ENCODE measurements around the gene RAB8A.

RAB8A gene

DNA sequence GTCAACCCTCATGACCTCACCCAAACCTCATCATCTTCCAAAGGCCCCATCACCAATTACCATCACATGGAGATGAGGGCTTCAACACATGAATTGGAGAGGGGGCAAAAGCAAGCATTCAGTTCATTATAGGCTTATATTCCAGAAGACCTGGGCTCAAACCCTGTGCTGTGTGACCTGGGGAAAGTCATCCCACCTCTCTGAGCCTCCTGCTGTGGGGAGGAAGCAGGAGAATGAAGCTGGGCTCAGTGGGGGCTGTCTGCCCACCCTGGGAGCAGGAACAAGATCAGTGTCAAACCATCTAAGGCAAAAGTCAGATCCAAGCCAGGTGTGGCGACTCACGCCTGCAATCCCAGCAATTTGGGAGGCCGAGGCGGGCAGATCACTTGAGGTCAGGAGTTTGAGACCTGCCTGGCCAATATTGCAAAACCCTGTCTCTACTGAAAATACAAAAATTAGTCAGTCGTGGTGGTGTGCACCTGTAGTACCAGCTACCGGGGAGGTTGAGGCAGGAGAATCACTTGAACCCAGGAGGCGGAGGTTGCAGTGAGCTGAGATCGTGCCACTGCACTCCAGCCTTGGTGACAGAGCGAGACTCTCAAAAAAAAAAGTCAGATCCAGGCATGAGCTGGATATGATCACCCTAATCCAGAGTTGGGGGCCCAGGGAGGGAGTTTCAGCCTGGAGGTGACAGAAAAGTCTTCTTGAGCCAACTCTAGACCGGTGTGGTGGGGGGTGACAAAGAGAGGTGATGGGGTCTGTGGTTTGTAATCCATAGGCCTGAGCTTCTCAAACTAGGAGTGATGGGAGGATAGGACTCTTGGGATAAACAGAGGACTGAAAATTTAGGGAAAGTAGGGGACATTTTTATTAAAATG, 37.0 kb upstream of the RAB8A start:
- TF ChIP-seq, protein P1, sequence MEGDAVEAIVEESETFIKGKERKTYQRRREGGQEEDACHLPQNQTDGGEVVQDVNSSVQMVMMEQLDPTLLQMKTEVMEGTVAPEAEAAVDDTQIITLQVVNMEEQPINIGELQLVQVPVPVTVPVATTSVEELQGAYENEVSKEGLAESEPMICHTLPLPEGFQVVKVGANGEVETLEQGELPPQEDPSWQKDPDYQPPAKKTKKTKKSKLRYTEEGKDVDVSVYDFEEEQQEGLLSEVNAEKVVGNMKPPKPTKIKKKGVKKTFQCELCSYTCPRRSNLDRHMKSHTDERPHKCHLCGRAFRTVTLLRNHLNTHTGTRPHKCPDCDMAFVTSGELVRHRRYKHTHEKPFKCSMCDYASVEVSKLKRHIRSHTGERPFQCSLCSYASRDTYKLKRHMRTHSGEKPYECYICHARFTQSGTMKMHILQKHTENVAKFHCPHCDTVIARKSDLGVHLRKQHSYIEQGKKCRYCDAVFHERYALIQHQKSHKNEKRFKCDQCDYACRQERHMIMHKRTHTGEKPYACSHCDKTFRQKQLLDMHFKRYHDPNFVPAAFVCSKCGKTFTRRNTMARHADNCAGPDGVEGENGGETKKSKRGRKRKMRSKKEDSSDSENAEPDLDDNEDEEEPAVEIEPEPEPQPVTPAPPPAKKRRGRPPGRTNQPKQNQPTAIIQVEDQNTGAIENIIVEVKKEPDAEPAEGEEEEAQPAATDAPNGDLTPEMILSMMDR (IDR thresholded peaks at IDR 0.05; ENCODE audit: extremely low read depth, insufficient read depth, missing control alignments), result no peak
- no peak for DNase-seq (ENCODE audit: low spot score)
- in situ Hi-C loops (cut with MboI; ENCODE audit: low pct_unique_long_range_greater_than_20kb, low sequenced_read_pairs, unreplicated experiment), result no loop called here

DNA sequence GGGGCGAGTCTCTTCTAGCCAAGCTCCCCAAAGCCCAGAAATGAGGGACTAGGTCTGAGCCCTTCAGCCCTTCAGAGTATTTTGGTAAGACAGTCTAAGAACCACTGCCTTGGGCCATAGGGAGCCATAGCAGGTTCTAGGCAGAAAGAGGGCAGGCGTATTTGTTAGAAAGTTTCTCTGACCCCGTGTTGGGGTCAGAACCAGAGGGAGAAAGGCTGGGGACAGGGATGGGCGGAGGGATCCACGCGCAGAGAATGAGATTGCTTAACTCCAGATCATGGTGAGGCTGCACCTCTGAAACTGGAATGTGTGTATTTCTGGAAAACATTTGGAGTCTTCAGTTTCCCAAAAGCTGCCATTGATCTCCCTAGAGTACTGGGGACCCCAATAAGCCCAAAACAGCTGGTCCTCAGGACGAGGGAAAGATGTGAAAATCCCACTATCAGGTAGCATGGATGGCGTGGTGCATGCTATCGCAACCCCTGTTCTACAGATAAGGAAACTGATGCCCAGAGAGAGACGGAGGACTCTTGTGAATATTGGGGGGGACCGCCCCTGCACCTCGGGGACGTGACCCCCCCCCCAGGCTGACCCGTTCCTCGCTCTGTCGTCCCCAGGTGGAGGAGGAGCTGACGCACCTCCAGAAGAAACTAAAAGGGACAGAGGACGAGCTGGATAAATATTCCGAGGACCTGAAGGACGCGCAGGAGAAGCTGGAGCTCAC, 36.1 kb upstream of the RAB8A start:
- TF ChIP-seq, protein P1 (IDR thresholded peaks at IDR 0.05; ENCODE audit: extremely low read depth, insufficient read depth, missing control alignments), result no peak
- DNase-seq (ENCODE audit: low spot score), result no peak
- in situ Hi-C loops (cut with MboI; ENCODE audit: low pct_unique_long_range_greater_than_20kb, low sequenced_read_pairs, unreplicated experiment), result no loop called here

DNA sequence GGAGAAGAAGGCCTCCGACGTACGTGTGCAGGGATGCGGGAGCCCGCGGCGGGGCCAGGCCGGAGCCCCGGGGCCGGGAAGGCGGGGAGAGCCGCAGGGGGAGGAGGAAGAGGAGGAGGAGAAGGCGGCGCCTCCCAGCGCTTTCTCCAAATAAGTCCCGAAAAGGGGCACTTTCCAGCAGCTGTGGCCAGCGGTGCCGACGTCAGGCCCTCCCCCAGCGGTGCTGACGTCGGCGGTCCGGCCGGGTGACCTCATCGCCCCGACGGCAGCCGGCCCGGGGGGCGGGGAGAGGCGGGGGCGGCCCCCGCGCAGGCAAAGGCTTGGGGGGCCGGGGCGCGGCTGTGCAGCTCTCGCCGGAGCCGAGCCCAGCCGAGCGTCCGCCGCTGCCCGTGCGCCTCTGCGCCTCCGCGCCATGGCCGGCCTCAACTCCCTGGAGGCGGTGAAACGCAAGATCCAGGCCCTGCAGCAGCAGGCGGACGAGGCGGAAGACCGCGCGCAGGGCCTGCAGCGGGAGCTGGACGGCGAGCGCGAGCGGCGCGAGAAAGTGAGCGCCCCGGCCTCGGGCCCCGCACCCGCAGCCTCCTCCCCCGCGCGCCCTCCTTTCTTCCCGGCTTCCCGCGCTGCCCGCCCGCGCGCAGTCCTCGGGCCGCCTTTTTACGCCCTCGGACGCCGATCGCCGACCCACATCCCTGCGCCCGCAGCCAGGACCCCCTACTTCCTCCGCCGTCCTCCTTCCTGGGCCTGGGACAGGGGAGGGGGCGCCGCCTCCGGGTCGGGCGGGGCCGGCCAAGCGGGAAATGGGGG, 35.3 kb upstream of the RAB8A start, which contains the start of gene TPM4:
Gene TPM4, plus strand, starts transcription at position 342 of the 804 bp plus-strand sequence. Its CDS starts 71 bp downstream, at position 413.
- TF ChIP-seq, protein P1 (IDR thresholded peaks at IDR 0.05; ENCODE audit: extremely low read depth, insufficient read depth, missing control alignments), result no peak

DNA sequence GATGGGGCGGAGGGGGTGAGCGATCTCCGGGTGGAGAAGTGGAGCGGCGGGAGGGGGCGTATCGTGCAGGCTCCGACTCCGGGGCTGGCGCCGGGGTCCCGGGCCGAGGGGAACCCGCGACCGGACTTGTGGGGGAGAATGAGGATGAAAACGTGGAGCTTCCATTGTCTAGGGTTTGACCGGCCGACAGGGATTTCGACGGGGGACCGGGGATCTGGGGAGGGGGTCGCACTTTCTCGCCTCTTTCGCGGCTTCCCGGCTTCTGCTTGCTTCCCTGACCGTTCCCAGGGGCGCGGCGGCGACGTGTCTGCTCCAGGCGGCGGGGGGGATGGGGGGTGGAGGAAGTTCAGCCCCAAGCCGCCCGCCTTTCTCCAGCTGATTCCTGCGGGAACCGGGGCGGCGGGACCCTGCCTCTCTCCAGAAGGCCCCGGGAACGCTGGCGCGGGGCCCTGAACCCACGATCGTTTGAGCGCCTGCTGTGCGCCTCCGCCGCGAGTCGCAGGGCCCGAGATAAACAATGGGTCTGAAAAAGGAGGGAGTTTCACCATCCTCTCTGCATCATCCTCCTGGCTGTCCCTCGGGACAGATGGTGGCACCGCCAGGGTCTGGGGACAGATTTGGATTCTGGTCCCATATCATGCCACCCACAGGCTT, 34.6 kb upstream of the RAB8A start:
- in situ Hi-C loops (cut with MboI; ENCODE audit: low pct_unique_long_range_greater_than_20kb, low sequenced_read_pairs, unreplicated experiment), result no loop called here
- TF ChIP-seq, protein P1 (IDR thresholded peaks at IDR 0.05; ENCODE audit: extremely low read depth, insufficient read depth, missing control alignments), result no peak
- DNase-seq (ENCODE audit: low spot score), result no peak

More for the DNA sequence above, 35.3 kb upstream of the RAB8A start, which contains the start of gene TPM4:
- peak; percentile 94 for DNase-seq (ENCODE audit: low spot score)
- in situ Hi-C loops (cut with MboI; ENCODE audit: low pct_unique_long_range_greater_than_20kb, low sequenced_read_pairs, unreplicated experiment), result no loop called here

DNA sequence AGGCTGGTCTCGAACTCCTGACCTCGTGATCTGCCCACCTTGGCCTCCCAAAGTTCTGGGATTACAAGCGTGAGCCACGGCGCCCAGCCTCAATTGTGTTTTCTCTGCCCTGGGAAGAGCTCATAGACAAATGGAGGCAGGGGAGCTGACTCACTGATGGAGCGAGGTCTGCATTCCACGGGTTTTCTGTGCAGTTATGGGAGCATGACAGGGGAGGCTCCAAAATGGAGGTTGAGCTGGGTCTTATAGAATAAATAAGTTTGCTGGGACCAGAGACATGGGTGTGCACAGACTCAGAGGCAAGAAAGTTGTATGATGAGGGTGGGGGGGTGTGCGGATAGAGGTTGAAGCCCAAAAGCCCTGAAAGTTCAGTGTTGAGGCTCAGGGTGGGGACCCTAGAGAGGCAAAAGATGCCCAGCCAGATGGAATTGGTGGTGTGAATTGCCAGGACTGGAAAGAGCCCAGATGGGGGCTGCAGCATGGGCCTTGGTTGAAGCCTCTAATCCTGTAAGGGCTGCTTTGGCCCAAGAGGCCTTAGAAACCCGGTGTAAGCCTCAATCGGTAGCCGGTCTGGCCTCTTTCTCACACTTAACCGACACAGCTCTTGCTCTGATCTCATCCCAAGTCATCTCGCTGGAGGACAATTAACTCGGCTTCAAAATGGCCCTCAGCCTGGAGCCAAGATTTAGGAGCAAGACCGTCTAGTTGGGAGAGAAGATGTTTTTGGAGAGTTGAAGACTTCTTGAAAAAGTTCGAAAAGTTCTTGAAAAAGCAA, 33.5 kb upstream of the RAB8A start:
- TF ChIP-seq, protein P1 (IDR thresholded peaks at IDR 0.05; ENCODE audit: extremely low read depth, insufficient read depth, missing control alignments), result no peak
- no peak for DNase-seq (ENCODE audit: low spot score)
- in situ Hi-C loops (cut with MboI; ENCODE audit: low pct_unique_long_range_greater_than_20kb, low sequenced_read_pairs, unreplicated experiment), result no loop called here

All from GM13977 (cell line).